NCI-H1105 (cell line): ENCODE measurements around the gene SHROOM3.

Source experiments
- DNase-seq: peaks from one replicate; lab custom pipeline; 2025; lab: John Stamatoyannopoulos, UW

Gene SHROOM3

GRCh38 chr4:76821641-76822040 lies 386.6 kb downstream of the SHROOM3 start:
- no peak for DNase-seq

GRCh38 chr4:76822303-76822702 lies 387.3 kb downstream of the SHROOM3 start:
- DNase-seq = no peak

GRCh38 chr4:76823495-76823894 lies 388.5 kb downstream of the SHROOM3 start:
- DNase-seq = no peak

DNA sequence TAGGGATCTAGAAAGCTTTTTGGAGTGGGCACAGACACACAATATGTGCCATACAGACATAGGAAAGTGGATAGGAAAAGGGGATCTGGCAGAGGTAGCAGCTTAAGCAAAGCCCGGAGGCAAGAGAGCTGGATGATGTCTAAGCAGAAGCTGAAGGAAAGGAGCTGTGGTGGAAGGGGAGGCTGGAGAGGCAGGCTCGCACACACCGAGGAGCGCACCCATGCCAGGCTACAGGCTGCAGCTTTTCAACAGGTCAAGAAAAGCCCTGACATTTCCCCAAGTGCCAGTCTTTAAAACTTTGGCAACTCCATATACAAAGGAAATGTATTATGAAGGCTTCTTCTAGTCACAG lies 395.6 kb downstream of the SHROOM3 start:
- DNase-seq = no peak

- DNase-seq = peak; percentile 4
These were observed 396.1 kb downstream of the SHROOM3 start for GRCh38 chr4:76830964-76831703.

DNA sequence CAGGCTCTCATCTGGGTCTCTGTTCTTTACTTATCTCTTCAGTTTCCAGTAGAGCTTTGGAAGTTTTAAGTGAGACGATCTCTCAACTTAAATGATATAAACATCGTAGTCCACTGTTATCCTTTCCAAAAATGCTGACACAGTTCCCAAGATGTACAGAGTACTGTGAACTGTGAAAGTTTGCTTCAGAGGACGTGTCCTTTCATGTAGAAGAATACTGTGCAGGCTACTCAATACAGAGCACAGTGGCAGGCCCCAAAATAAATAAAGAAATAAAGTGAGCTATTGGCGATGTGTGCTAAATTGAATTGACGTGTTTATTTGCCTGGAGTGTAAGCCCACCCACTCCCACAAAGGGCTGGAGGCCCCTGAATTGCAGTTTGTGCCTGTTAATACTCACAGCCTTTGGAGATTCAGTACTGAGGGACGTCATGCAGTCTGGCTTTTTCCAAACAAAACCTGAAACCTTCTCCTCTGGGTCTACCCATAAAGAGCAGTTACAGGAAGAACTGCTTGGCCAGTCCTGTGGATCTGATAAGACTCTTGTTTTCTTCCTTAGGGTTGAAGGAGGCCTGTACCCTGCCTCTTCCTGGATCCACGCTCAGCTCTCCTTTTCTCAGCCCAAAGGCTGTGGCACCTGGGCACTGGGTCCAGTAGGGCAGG lies 396.8 kb downstream of the SHROOM3 start:
- DNase-seq = no peak
